Measurements from ENCODE around the gene PLD5. TPM values are rescaled to one million over a fixed set of nuclear protein-coding genes. Genes with fewer than 3 reads are reported as not detected.
"Not testable (repeated sequence)": the region's sequence is repeated elsewhere in the genome, so short reads cannot be mapped to it uniquely, and the experiment has no call there.

The PLD5 gene
- total RNA-seq, 4 donors from 2014 or later = 0.28 to 0.79 (median 0.34) TPM

GRCh38 chr1:242228991-242229390, 295.5 kb downstream of the PLD5 start:
- ATAC-seq (ENCODE audit: low FRiP score) (no peak), DNase-seq (ENCODE audit: low spot score) (no peak)
- TF ChIP-seq CTCF (IDR thresholded peaks at IDR 0.05) = no peak

DNA sequence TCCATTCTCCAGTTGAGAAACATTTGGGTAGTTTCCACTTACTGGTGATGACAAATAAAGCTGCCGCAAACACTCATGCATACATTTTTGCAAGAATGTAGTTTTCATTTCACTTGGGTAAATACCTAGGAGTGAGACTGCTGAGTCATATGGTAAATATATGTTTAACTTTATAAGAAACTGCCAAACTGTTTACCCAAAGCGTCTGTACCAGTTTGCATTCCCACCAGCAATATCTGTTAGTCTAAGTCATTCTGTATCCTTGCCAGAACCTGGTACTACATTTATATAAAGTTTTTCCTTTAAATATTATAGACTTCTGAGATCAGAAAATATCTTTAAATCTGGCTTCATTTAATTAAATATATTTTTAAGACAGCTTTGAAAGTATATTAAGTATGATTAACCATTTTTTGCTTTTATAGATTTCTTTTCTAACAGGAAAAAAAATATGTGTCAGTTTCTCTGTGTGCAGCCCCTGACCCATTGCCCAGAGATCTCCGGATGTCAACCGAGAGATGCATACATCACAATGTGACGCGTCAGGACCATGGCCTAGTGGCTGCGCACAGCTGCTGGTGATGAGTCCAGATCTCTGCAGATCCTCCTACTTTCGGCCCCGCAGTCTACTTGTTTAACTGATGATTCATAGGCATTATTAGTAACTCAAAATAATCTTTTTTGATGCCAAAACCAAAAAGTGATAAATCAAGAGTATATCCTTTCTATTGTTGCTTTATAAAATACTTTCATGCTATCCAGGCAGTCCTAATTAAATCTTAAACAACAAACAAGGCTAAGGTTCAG, 298.5 kb downstream of the PLD5 start:
- DNase-seq (ENCODE audit: low spot score) = no peak
- TF ChIP-seq CTCF (IDR thresholded peaks at IDR 0.05) = no peak
- ATAC-seq (ENCODE audit: low FRiP score) = no peak

- not testable (repeated sequence) for ATAC-seq (ENCODE audit: low FRiP score); DNase-seq (ENCODE audit: low spot score)
Observed at GRCh38 chr1:242224878-242225766, 299.4 kb downstream of the PLD5 start.

GRCh38 chr1:242224461-242224860, 300.0 kb downstream of the PLD5 start:
- TF ChIP-seq CTCF (IDR thresholded peaks at IDR 0.05) = no peak
- no peak for ATAC-seq (ENCODE audit: low FRiP score)
- DNase-seq (ENCODE audit: low spot score) = no peak

GRCh38 chr1:242219905-242220304, 304.6 kb downstream of the PLD5 start:
- no peak for DNase-seq (ENCODE audit: low spot score)
- no peak for ATAC-seq (ENCODE audit: low FRiP score)
- no peak for TF ChIP-seq CTCF (IDR thresholded peaks at IDR 0.05)

- TF ChIP-seq CTCF (IDR thresholded peaks at IDR 0.05) = no peak
- ATAC-seq (ENCODE audit: low FRiP score) = no peak
- no peak for DNase-seq (ENCODE audit: low spot score)
Observed at GRCh38 chr1:242219298-242219901, 305.1 kb downstream of the PLD5 start.

DNA sequence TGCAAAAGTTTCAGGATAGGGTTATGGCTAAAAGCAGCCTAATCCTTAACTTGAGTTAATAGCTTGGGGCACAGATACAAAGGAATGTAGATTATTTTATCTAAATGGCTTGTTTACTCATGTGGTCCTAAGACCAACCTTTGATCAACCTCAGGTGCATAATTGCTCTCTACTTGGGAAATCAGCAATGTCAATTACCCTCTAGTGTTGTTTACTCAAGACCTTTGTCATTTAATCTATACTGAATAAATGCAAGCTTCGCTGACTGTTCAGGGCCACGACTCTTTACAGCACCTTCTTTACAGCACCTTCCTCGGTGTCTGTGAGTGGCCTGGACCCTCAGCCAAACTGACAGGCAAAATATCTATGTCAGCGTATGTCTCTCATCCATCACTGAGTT, 308.1 kb downstream of the PLD5 start:
- DNase-seq (ENCODE audit: low spot score) (no peak), ATAC-seq (ENCODE audit: low FRiP score) (no peak)
- no peak for TF ChIP-seq CTCF (IDR thresholded peaks at IDR 0.05)

DNA sequence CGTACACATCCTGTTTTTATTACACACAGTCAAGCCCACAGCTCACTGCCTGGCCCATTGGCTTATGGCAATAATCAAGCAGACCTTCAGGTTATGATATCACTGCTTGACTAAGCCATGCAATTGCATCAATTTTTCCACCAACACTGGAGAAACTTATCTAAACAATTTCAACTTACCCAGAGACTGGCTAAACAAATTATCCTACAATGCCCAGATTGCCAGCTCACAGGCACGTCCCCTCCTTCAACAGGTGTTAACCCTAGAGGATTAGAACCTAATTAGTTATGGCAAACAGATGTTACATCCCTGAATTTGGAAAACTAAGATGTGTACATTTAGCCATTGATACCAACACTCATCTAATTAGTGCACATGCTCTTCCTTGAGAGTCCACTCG, 310.0 kb downstream of the PLD5 start:
- ATAC-seq (ENCODE audit: low FRiP score); DNase-seq (ENCODE audit: low spot score): not testable (repeated sequence)

DNA sequence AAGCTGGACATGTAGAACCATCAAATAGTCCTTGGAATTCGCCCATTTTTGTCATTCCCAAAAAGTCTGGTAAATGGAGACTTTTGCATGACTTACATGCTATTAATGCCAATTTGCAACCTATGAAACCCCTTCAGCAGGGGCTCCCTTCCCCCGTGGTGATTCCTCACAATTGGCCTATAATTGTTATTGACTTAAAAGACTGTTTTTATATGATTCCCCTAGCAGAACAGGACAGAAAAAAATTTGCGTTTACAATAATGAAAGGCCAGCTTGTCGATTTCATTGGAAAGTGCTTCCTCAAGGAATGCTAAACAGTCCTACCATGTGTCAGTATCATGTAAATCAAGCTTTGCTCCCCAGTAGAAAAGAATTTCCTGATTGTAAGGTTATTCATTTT, 311.5 kb downstream of the PLD5 start:
- not testable (repeated sequence) for ATAC-seq (ENCODE audit: low FRiP score); DNase-seq (ENCODE audit: low spot score)

Measured in omental fat pad (tissue), 4 donors.